Mucosa of descending colon (tissue), 3 donors: ENCODE measurements around the gene DEK. TPM values are rescaled to one million over a fixed set of nuclear protein-coding genes. Genes with fewer than 3 reads are reported as not detected.
"Not testable (repeated sequence)": the region's sequence is repeated elsewhere in the genome, so short reads cannot be mapped to it uniquely, and the experiment has no call there.

Source experiments
- ATAC-seq: fragments of 200-7000 bp; cut with Tn5 transposase; one replicate; pipeline ENCODE4 v1.9.1; 2020; ENCODE audit warnings: mild to moderate bottlenecking, moderate library complexity
- DNase-seq, 3 donors: peaks; one replicate each; pipeline ENCODE4 v3.0.0-alpha.2; 2020
- H3K36me3 ChIP-seq: fragments of 200-600 bp; one replicate; pipeline ENCODE4 v1.8.0; 2021; ENCODE audit warnings: low read depth, mild to moderate bottlenecking
- H3K4me1 ChIP-seq: fragments of 200-600 bp; one replicate; pipeline ENCODE4 v1.8.0; 2021; ENCODE audit warnings: low read depth, mild to moderate bottlenecking
- H3K4me3 ChIP-seq: fragments of 200-600 bp; one replicate; pipeline ENCODE4 v1.8.0; 2021; ENCODE audit warnings: mild to moderate bottlenecking
- H3K9me3 ChIP-seq: fragments of 200-600 bp; one replicate; pipeline ENCODE4 v1.8.0; 2021; ENCODE audit warnings: mild to moderate bottlenecking
- CTCF ChIP-seq: fragments of 200-600 bp; IDR thresholded peaks from one replicate; pipeline ENCODE4 v1.8.0; 2022; ENCODE audit warnings: antibody characterized with exemption, mild to moderate bottlenecking
- intact Hi-C, 2 donors: fragments of 100-400 bp; cut with DNase I in 1 of 2; cut with micrococcal nuclease in 1 of 2; formaldehyde crosslinking; loops; one replicate each; pipeline versions ENCODE4 v1.11.0 to v1.11.1; 2022; cut with DNase I, micrococcal nuclease
- total RNA-seq, 3 donors: library from RNA; stranded (reverse); fragmentation: NEBNext Ultra II Directional in 2 of 3; extraction: Animal tissue kit (Norgen Biotek cat#: 25700) in 2 of 3; gene quantifications; one replicate each; pipeline versions ENCODE4 v1.2.1 to v1.2.4, GENCODE V29; 2021 to 2023
- donor health status: DM: no; HTN: no; CAD: no; lungs with moderate emphysema.
- donor health status: DM: no; HTN: no; CAD: no.
- donor health status: DM: no; HTN: yes; CAD: no.

Gene DEK
- total RNA-seq, 3 donors from 2014 or later: 75.6 to 123 (median 85.0) TPM

GRCh38 chr6:18213439-18213838 lies 50.9 kb downstream of the DEK start:
- Histone ChIP-seq H3K36me3 (no peaks in the 10 kb centered on the region), H3K4me3 (no peak overlapping the region), H3K4me1 (no peaks in the 10 kb centered on the region), H3K9me3 (no peaks in the 10 kb centered on the region)
- ATAC-seq: peak; percentile 25
- DNase-seq: no peak
- TF ChIP-seq CTCF: no peak
- intact Hi-C loops: no loop called here

- no peak for TF ChIP-seq CTCF
- intact Hi-C loops: no loop called here
- Histone ChIP-seq H3K9me3 (no peaks in the 10 kb centered on the region), H3K4me1 (no peaks in the 10 kb centered on the region), H3K36me3 (no peaks in the 10 kb centered on the region), H3K4me3 (no peak overlapping the region)
- DNase-seq (no peak), ATAC-seq (no peak)
These were observed 52.1 kb downstream of the DEK start for GRCh38 chr6:18212231-18212630.

- intact Hi-C loops: no loop called here
- no peak for DNase-seq
- TF ChIP-seq CTCF: no peak
- Histone ChIP-seq H3K4me1 (no peaks in the 10 kb centered on the region), H3K9me3 (no peaks in the 10 kb centered on the region), H3K36me3 (no peaks in the 10 kb centered on the region), H3K4me3 (no peak overlapping the region)
- peak; percentile 27 for ATAC-seq
These were observed 53.0 kb downstream of the DEK start for GRCh38 chr6:18211338-18211737.

- Histone ChIP-seq H3K4me3 (no peak overlapping the region), H3K9me3 (no peaks in the 10 kb centered on the region), H3K4me1 (no peaks in the 10 kb centered on the region), H3K36me3 (no peaks in the 10 kb centered on the region)
- ATAC-seq (no peak), DNase-seq (no peak)
- intact Hi-C loops: no loop called here
- no peak for TF ChIP-seq CTCF
These were observed 53.6 kb downstream of the DEK start for GRCh38 chr6:18210707-18211106.

- ATAC-seq (no peak), DNase-seq (no peak)
- H3K4me1 ChIP-seq: no peaks in the 10 kb centered on the region
- intact Hi-C loops: no loop called here
- no peak for TF ChIP-seq CTCF
- H3K9me3 ChIP-seq: no peaks in the 10 kb centered on the region
- no peak overlapping the region for H3K4me3 ChIP-seq
- no peaks in the 10 kb centered on the region for H3K36me3 ChIP-seq
These were observed 54.7 kb downstream of the DEK start for GRCh38 chr6:18209539-18210197.

GRCh38 chr6:18208778-18209177 lies 55.6 kb downstream of the DEK start:
- H3K4me1 ChIP-seq, ATAC-seq, H3K36me3 ChIP-seq, H3K4me3 ChIP-seq, DNase-seq, intact Hi-C loops, H3K9me3 ChIP-seq: not testable (repeated sequence)
